ENCODE measurements around the gene NDUFB8.
"Not testable (repeated sequence)": the region's sequence is repeated elsewhere in the genome, so short reads cannot be mapped to it uniquely, and the experiment has no call there.

NDUFB8 gene

DNA sequence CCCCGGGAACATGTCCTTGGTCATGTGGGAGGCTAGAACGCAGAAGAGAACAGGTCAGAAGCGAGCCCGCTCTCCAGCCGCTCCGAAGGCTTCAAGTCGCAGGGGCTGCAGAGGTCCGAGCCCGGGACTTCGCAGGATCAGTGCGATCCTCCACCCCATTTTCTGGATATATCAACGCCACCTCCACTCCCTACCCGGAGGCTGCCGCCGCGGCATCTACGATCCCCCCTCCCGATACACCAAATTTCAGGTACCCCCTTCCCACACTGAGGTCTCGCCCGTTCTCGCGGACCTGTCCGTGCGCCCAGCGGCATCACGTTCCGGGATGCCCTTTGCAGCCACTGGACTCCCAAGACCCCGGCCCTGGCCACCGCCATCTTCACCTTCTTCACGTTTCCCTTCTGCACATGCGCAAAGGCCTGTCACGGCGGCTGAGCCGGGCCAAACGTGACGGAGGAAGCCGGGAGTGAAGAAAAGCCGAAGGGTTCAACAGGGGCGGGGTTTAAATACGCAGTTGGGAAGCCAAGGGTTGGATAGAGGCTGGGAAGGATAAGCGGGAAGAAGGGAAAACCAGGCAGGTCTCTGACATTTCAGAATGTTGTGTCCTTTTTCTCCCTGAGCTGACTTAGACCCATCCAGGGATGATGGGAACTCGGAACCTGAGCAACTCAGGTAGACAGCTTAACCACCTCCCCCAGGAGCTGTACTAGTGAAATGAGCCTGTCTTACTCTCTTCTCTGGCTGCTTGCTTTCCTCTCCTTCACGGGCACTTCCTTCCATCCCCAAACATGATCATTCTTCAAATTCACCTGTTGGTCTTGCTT is at the start of gene NDUFB8:
Gene NDUFB8, minus strand, starts transcription at position 397 of the 824 bp plus-strand sequence. Its CDS starts 20 bp downstream, at position 377.
- peak; percentile 64 to 74 (median 69) for DNase-seq (ENCODE audit: low read depth in 3 of 3, low spot score in 1 of 3)

DNA sequence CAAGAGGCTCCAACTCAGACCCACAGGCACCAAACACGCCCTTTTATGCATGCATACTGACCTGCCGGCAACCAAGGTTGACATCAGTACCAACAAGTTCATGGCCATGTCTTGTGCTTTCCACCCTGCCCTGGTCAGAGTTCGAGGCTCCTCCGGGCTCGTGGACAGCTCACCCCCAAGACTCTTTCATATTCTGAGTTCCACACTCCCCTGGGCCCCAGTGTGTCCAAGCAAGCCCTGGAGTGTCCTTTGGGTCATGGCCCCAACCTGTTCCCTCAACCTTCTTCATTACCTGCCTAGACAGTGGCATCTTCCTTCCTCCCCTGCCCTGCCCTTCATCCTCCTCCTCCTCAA is 46.6 kb upstream of the NDUFB8 start:
- DNase-seq (ENCODE audit: low read depth in 3 of 3, low spot score in 1 of 3), result no peak

DNA sequence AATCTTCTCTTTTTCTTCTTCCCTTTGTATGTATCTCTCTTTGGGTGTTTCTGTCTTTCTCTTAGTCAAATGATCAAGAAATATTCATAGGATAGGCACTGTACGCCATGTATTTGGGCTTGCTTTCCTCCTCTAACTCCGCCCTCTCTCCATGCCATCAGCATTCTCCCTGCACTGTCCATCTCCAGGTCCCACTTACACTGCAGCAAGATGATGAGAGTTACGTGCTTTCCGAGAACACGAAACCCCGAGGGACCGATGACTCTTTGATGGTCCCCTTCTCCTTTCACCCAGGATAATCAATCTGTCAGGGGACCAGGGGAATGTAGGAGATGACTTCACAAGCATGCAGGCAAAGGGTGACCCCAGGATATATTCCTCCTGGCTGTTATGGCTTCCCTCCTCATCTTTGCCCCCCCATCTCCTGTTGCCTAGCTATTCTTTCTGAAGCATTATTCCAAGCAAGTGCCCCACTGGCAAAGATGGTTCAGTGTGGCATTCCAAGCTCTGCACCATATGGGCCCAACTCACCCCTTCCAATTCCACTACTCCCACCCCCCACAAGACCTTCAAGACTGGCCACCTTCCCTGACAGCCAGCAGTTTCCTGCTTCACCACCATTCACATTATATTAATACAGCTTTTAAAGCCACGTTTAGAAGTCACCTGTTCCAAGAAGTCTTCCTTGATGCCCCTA is 46.1 kb upstream of the NDUFB8 start:
- no peak for DNase-seq (ENCODE audit: low read depth in 3 of 3, low spot score in 1 of 3)

DNA sequence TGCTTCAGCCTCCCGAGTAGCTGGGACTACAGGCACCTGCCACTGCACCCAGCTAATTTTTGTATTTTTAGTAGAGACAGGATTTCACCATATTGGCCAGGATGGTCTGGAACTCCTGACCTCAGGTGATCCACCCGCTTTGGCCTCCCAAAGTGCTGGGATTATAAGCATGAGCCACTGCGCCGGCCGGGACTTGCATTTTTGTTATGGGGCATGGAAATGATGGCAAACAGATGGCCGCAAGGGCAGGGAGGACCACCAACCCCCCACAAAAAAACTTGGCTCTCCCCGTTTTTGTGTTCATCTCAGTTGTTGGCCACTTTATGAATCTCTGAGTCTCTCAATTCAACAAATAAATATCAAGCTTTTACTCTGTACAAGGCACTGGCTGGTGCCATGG is 45.5 kb upstream of the NDUFB8 start:
- DNase-seq (ENCODE audit: low read depth in 3 of 3, low spot score in 1 of 3), result not testable (repeated sequence)

DNA sequence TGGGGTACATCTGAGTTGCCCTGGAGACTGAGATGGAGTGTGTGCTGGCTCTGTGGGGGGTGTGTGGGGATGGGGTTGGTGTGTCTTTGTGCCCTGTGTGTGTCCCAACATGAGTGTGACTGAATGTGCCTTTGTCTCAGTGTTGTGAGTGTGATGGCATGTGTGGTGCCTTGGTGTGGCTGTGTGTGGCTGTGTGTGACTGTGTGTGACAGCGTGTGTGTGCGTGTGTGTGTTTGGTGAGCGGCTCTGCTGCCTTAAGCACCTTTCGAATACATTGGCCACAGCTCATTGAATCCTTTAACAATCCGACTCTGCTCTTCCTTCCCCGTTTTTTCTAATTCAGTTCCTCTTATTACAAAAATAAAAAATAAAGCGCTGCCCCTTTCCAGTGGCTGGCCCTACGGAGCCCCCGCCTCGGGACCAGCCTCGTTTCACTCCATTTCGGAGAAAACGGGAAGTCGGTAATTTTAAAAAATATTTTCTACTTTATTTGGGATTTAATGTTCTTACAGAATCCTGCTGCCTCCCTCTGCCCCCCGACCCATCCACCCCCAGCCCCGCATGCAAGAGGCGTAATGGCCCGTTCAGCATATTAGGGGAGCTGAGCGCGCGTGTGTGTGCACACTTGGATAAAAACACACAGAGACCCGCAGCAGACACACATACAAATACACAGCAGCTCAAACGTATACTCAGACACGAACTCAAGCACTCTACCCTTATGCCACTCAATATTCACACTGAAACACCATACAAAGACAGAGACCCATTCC is 41.6 kb upstream of the NDUFB8 start:
- DNase-seq (ENCODE audit: low read depth in 3 of 3, low spot score in 1 of 3), result no peak

DNA sequence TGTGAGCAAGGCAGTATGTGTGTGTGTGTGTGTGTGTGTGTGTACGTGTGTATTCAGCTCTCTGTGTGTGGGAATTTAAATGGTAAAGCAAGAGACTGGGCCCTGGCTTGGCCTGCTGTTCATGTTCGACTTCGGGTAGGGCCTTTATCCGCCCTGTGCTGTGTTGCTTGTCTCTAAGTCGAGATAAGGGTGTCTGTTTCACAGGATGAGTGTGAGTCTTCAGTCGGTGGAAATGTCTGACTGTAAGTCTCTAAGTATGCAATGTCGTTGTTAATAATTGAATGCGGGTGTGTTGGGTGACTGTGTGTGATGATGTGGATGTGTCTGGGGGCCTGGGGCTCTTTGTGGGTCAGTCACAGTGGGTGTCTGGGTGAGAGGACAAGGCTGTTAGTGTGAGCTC is 40.8 kb upstream of the NDUFB8 start:
- no peak for DNase-seq (ENCODE audit: low read depth in 3 of 3, low spot score in 1 of 3)

DNA sequence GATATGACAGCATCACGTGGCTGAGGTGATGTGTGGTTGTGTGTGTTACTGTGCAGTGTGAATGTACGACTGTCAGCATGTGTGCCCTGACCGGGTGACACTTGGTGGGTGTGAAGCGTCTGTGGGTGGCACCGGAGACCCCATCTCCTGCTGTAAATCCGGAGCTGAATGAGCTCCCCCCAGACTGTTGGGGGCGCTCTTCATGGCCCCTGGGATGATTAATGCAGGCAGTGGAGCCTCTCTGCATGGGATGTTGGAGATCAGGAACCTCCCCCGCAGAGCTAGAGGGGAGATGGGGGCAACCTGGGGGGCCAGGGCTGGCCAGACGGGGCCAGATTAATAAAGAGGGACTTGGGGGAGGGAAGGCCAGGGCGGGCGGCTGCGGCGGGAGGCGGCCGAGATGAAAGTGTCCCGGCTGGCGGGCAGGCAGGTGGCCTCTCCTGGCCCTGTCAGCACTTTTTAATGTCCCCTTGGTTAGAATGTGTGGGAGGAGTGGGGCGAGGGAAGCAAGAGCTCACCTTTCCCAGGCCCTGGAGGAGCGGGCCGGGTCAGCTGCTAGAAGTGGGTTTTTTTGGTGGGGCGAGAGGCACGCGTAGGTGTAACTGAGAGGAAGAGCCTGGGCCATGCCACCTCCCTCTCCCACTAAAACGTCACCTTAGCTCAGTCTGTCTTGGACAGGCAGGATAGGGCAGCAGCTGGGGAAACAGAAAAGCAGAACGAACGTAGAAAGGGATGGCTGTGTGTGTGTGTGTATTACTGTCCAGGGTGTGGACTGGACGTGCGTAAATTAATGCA is 40.2 kb upstream of the NDUFB8 start:
- no peak for DNase-seq (ENCODE audit: low read depth in 3 of 3, low spot score in 1 of 3)

DNA sequence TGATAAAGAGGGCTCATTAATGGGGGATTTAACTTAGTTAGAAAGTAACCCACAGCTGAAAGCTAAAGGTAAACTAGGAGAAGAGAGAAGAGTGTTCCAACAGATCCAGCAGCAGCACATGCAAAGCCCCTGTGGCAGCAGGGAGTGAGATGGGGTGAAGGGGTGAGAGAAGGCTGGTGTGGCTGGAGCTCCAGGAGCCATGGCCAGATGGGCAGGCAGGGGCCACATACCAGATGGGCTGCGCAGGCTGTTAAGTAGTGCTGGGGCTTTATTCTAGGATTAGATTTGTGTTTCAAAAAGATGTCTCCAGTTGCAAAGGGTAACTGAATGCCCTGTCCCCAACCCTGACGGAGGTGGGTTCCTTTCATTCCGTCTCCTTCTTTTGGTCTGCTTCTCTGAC is 39.2 kb upstream of the NDUFB8 start:
- DNase-seq (ENCODE audit: low read depth in 3 of 3, low spot score in 1 of 3), result no peak

DNA sequence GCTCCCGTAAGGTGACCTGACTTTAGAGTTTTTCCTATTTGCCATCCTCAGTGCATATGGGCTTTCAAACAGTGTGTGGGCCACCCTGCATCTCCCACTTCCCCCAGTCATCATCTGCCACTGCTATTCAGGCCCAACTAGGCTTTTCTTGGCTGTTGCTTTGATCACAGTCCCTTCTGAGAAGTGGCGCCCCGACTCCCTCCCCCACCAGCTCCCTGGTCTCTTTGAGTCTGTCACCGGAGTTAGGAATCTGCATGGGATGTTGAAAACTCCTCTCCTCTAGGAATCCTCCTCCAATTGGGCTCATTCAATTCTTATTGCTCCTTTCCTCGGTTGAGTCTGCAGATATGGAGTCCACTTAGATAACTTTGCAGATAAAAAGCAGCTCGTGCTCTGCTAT is 38.2 kb upstream of the NDUFB8 start:
- DNase-seq (ENCODE audit: low read depth in 3 of 3, low spot score in 1 of 3), result no peak

DNA sequence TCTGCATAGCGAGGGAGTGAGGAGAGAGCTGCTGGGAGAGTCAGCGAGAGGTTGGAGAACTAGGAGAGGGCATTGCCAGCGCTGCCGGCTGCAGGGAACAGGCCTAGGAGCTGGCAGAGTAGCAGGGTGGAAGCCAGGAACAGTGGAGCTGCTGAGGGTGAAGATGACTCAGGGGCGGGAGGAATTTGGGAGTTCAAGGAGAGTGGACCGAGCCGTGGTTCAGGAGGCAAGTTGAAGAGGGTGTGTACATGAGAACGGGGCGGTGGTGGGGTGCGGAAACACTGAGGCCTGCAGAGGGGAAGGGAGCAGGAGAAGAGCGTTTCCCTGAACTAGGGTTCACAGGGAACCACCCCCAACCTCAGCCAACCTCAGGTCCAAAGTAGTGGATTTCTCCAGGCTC is 37.6 kb upstream of the NDUFB8 start:
- no peak for DNase-seq (ENCODE audit: low read depth in 3 of 3, low spot score in 1 of 3)

DNA sequence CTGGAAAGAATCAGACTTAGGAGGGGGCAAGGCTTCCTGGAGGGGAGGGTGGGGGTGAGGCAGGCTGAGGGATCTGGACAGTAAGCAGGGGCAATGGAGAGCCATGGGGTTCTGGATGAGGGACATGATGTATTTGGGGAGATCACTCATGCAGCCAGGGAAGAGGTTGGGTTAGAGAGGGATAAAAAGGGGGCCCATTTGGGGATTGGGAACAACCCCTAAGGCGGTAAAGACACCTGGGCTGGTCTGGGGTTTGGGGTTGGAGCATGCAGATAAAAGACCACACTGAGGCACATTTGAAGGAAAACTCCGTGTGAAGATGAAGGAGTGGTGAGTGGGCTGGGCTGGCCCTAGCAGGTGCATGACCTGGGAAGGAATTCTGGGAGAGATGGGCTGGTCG is 36.9 kb upstream of the NDUFB8 start:
- DNase-seq (ENCODE audit: low read depth in 3 of 3, low spot score in 1 of 3), result no peak

DNA sequence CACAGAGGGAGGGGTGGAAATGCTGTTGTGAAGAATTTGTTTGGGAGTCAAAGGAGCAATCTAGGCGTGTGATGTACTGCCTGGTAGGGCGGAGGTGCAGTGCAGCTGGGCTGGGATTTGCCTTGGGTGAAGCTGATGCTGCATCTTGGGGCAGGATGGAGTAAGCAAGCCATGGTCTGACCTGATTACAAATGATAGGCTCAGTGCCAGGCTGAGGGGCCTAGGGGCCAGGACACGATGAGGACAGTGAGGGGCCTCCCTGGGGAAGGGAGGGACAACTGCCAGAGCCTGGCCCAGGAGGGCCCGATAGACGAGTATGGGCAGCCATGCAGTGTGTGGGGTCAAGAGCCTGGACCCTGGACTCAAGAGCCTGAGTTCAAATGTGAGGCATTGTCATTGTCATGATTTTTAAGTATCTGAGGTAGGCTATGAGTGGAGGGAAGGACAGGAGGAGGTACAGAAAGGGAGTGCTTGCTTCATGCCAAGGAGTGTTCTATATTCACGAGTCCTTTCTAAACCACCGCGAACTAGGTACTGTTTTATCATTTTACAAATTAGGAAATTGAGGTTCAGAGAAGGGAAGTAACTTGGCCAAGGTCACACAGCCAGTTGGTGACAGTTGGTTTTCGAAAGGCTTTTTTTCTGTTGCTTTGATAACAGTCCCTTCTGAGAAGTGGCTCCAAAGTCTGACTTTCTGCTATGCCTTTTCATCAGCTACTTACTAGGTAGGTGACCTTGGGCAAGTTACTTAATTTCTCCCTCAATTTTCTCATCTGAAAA is 35.7 kb upstream of the NDUFB8 start:
- DNase-seq (ENCODE audit: low read depth in 3 of 3, low spot score in 1 of 3), result no peak

DNA sequence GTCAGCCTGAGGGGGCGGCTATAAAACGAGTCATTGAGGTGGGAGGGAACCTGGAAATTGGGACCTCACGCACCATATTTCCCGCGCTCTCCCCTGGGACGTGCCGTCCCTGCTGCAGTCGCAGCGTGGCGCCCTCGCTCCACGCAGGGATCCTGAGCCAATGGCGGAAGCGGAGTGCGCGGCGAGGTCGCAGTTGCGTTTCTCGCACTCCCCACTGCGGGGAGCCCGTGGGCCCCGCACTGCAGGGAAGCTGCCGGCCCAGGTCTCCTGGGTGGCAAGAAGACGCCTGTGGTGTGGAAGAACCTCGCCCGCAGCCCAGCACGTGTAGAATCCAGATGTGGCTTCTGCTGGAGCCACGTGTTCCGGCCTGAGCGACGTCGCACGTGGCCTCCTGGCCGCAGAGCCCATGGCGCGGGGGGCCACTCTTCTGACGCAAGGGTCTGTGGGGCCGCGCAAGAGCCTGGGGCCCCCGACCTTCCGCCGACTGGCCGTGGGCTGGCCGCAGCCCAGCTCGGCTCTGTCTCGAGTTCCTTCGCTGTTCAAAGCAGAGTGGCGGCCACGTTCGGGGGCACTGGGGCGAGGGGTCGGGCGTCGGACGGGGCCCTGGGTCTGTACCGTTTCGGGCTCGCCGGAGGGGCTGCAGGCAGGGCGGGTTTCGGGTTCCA is 32.5 kb upstream of the NDUFB8 start:
- DNase-seq (ENCODE audit: low read depth in 3 of 3, low spot score in 1 of 3), result peak; percentile 37 to 69 (median 60)

DNA sequence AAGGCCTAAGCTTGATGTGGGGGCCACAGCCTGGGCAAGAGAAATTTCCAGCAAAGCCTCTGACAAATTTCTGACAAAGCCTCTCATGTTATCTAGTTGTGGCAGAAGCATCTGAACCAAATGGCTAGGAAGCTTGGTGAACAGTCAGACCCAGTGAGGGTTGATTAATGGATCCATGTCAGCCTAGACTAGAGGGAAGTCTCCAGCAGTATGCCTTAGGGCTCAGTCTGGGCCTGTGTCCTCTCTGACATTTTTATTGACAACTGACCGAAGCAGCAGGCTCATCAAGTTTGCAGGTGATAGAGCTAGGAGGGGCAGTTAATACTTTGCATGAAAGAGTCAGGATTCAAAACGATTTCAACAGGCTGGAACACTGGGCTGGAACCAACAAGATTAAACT is 31.3 kb upstream of the NDUFB8 start:
- no peak for DNase-seq (ENCODE audit: low read depth in 3 of 3, low spot score in 1 of 3)

DNA sequence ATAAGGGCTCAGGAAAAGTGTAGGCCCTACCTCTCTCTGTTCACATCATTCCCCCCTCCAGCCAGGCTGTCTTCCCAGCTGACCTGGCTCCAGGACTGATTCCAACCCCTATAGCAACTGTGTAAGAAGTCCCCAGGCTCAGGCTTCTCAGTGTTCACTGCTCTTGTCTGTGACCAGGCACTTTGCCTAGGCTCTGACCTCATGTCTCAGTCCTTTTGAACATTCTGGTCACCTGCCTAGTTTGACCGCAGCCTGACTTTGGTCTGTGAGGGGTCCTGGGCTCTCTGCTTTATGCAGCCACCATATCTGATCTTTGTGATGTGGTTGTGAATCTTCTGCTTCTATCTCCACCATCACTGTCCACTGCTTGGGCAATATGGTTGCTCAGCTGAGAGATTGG is 30.6 kb upstream of the NDUFB8 start:
- DNase-seq (ENCODE audit: low read depth in 3 of 3, low spot score in 1 of 3), result no peak

DNA sequence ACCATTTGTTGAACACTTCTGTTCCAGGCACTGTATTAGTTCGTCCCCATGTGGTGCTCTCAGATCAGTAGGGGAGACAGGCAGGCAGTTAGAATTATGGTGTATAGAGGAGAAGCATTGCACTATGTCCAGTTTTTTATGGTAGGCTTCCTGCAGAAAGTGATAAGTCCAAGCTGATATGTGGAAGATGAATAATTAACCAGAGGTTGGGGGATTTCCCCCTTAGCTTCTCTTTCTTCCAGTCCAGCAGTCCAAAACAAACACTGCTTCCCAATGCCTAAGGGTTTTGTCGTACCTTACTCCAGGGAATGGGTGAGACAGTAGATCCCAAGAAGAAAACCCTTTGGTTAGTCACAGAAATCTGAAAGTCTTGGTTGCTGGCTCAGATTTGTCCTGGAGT is 25.2 kb upstream of the NDUFB8 start:
- no peak for DNase-seq (ENCODE audit: low read depth in 3 of 3, low spot score in 1 of 3)

DNA sequence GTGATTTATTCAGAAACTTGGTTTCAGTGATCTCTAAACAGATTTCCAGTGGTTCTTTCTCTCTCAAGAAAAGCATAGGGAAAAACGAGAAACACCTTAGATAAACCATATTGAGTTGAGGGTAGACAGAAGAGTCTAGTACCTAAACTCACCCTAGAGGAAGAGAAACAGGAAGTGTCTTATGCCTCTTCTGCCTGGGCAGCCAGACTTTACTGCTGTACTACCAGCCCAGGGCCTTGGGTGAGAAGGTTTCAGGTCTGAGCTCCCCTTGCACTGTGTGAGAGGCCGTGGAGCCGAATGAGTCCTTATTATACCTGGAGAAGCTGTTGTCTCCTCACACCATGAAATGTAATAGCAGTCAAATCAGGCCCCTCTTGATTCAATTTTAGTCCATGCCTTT is 24.3 kb upstream of the NDUFB8 start:
- no peak for DNase-seq (ENCODE audit: low read depth in 3 of 3, low spot score in 1 of 3)

DNA sequence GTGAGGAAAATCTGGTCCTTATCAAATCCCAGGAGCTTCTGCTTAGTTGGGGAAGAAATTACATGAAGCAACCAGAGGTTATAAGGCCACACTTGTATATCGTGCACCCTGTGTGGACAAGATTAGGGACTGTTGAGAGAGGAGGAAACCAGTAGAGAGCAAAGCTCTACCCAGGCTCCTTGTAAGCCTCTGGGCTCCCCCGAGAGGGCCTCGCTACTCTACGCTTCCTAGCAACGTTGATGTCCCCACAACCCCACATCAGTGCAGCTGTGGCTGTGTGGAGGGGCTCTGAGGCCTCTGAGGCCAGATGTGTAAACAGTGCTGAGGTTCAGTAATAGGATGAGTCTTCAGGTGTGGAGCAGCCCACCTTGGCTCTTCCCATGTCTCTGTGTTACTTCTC is 22.1 kb upstream of the NDUFB8 start:
- DNase-seq (ENCODE audit: low read depth in 3 of 3, low spot score in 1 of 3), result no peak

DNA sequence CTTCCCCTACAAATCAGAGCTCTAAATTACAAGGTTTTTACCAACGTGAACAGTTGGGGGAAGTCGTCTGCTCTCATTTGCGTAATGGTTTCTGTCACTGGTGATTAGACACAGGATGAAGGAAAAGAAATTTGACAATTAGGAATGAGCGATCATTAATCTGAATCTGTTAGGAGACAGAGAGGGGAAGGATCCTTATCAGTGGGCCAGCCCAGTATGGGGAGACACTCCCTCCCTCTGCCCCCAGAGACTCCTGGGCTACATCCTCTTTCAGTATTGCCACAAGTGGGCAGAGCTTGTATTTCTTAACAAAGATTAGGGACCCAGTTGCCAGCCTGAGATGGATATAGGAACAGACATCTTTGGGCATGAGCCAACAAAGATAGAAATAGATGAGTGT is 21.5 kb upstream of the NDUFB8 start:
- DNase-seq (ENCODE audit: low read depth in 3 of 3, low spot score in 1 of 3), result no peak

DNA sequence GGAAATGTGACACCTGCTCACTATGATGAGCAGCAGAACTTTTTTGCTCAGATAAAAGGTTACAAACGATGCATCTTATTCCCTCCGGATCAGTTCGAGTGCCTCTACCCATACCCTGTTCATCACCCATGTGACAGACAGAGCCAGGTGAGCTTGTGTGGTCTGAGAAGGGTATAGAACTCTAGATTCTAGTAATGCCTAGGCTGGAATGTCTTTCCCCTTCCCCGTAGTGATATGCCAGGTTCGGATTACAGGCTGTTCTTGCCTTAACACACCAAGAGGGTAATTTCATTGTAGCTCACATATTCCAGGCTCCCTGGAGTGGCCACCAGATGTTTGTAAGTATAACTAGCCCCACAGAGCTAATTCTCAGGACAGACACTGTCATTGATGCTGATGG is 15.3 kb upstream of the NDUFB8 start:
- DNase-seq (ENCODE audit: low read depth in 3 of 3, low spot score in 1 of 3), result no peak
